ENCODE measurements around the gene IRF9. TPM values are rescaled to one million over a fixed set of nuclear protein-coding genes. Genes with fewer than 3 reads are reported as not detected.
A peak's percentile ranks its signal among the peaks of the same experiment; 100 is the strongest.

The IRF9 gene
- total and polyA plus RNA-seq, 2 of the 13 experiments (the other 11 are each of a cell fraction or from before 2014, with no cell fraction given): 14.9 to 49.7 TPM

DNA sequence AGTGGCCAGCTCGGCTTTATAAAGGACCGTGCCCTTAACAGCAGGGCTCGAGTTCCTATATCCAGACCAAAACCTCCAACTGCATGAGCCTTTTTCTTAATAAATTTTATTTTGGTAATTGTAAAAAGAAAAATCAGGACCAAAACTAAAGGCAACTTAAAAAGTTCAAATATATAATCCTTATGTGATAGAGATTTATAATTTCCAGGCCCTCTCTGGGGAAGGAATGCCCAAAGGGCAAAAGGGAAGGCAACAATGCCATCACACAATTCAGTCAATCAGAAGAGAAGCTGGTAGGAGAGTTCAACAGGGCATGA is 28.0 kb downstream of the IRF9 start:
- no peaks in the 10 kb centered on the region for H3K27me3 ChIP-seq (ENCODE audit: control insufficient read depth in 1 of 2, insufficient read depth in 2 of 2, low read length in 2 of 2)
- POLR2A ChIA-PET: interaction anchor here (0.6 to 6.4 kb wide), 39 partner anchors 10 to 1094 kb away, joined by 3 to 65 read pairs (median 6); partner anchors contain the start of genes ACIN1, C14orf119, CARMIL3 and CHMP4A
- peaks cover 26% of the 10 kb centered on the region for H3K79me2 ChIP-seq (ENCODE audit: insufficient read depth, low read length)
- intact Hi-C loops (cut with micrococcal nuclease; ENCODE audit: unreplicated experiment) (loop anchor here (2.0 kb wide), 3 partner anchors 44 to 74 kb away; partner anchors contain the start of genes DCAF11, GMPR2, NEDD8 and NRL), in situ Hi-C loops (cut with HindIII; ENCODE audit: extremely low pct_ligation_motif_present, low pct_unique_long_range_greater_than_20kb) (no loop called here)
- no peaks in the 10 kb centered on the region for H4K20me1 ChIP-seq (ENCODE audit: insufficient read depth, low read length)
- CTCF ChIA-PET (ENCODE audit: low intra/inter-chr PET ratio, low total read pairs): no interaction called here
- no peaks in the 10 kb centered on the region for H3K9me3 ChIP-seq (ENCODE audit: low read length)
- DNase-seq (ENCODE audit: low spot score): no peak
- H3K4me2 ChIP-seq (ENCODE audit: low read depth, low read length): peak overlapping the region; percentile 96
- WGBS (ENCODE audit: low lambda C conversion rate): 2% methylated on average over 3 of the region's 3 CpGs
- peaks cover 55 to 65% of the 10 kb centered on the region in 2 experiments for H3K36me3 ChIP-seq (replicated peaks in 1 of 2; ENCODE audit: control insufficient read depth in 1 of 2, insufficient read depth in 2 of 2, low read length in 2 of 2)
- no peak for FAIRE-seq
- ATAC-seq: no peak
- no peak overlapping the region for H2AFZ ChIP-seq (ENCODE audit: low read length)
- BruUV-seq (replicated peaks): no TSS peak
- H3K27ac ChIP-seq (ENCODE audit: extremely low read length, insufficient read depth, low read length): peak overlapping the region; percentile 37
- H3K4me1 ChIP-seq (ENCODE audit: insufficient read depth, low read length): peaks cover 45% of the 10 kb centered on the region
- peak overlapping the region in 2 of 3 experiments; percentile 28 to 92; a peak in 4 of 6 replicates for H3K4me3 ChIP-seq (replicated peaks in 1 of 3; ENCODE audit: insufficient read depth in 1 of 3, low read depth in 2 of 3, low read length in 3 of 3)
- peak overlapping the region; percentile 84 for H3K9ac ChIP-seq (ENCODE audit: insufficient read depth, low read depth, low read length)
- TF ChIP-seq, protein P1, sequence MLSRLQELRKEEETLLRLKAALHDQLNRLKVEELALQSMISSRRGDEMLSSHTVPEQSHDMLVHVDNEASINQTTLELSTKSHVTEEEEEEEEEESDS (CRISPR knock-in tag; IDR thresholded peaks at IDR 0.05; ENCODE audit: borderline replicate concordance): no peak
- no peak for TF ChIP-seq FOXJ3 (CRISPR knock-in tag; IDR thresholded peaks at IDR 0.05; ENCODE audit: borderline replicate concordance)
- TF ChIP-seq GPN1 (CRISPR knock-in tag; IDR thresholded peaks at IDR 0.05; ENCODE audit: borderline replicate concordance): no peak
- TF ChIP-seq FLYWCH1 (CRISPR knock-in tag; IDR thresholded peaks at IDR 0.05): peak; percentile 3; the same call in 1 of the 2 replicates
- no peak for TF ChIP-seq ZNF543 (CRISPR knock-in tag; IDR thresholded peaks at IDR 0.05)
- no peak for TF ChIP-seq ATF1 (CRISPR knock-in tag; IDR thresholded peaks at IDR 0.05)
- TF ChIP-seq MIER2 (CRISPR knock-in tag; IDR thresholded peaks at IDR 0.05): no peak
- no peak for TF ChIP-seq NR3C1 (CRISPR knock-in tag; IDR thresholded peaks at IDR 0.05)
- TF ChIP-seq, protein P2, sequence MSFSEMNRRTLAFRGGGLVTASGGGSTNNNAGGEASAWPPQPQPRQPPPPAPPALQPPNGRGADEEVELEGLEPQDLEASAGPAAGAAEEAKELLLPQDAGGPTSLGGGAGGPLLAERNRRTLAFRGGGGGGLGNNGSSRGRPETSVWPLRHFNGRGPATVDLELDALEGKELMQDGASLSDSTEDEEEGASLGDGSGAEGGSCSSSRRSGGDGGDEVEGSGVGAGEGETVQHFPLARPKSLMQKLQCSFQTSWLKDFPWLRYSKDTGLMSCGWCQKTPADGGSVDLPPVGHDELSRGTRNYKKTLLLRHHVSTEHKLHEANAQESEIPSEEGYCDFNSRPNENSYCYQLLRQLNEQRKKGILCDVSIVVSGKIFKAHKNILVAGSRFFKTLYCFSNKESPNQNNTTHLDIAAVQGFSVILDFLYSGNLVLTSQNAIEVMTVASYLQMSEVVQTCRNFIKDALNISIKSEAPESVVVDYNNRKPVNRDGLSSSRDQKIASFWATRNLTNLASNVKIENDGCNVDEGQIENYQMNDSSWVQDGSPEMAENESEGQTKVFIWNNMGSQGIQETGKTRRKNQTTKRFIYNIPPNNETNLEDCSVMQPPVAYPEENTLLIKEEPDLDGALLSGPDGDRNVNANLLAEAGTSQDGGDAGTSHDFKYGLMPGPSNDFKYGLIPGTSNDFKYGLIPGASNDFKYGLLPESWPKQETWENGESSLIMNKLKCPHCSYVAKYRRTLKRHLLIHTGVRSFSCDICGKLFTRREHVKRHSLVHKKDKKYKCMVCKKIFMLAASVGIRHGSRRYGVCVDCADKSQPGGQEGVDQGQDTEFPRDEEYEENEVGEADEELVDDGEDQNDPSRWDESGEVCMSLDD (CRISPR knock-in tag; IDR thresholded peaks at IDR 0.05; ENCODE audit: borderline replicate concordance): 0 out of 2 replicates have a peak, but pooled peaks have one; percentile 3
- no peak for TF ChIP-seq ZSCAN21 (CRISPR knock-in tag; IDR thresholded peaks at IDR 0.05; ENCODE audit: borderline replicate concordance)
- TF ChIP-seq, protein P3, sequence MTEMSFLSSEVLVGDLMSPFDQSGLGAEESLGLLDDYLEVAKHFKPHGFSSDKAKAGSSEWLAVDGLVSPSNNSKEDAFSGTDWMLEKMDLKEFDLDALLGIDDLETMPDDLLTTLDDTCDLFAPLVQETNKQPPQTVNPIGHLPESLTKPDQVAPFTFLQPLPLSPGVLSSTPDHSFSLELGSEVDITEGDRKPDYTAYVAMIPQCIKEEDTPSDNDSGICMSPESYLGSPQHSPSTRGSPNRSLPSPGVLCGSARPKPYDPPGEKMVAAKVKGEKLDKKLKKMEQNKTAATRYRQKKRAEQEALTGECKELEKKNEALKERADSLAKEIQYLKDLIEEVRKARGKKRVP (CRISPR knock-in tag; IDR thresholded peaks at IDR 0.05): 0 out of 4 replicates have a peak, but pooled peaks of 1 of the 2 experiments have one; percentile 29
- TF ChIP-seq, protein P4, sequence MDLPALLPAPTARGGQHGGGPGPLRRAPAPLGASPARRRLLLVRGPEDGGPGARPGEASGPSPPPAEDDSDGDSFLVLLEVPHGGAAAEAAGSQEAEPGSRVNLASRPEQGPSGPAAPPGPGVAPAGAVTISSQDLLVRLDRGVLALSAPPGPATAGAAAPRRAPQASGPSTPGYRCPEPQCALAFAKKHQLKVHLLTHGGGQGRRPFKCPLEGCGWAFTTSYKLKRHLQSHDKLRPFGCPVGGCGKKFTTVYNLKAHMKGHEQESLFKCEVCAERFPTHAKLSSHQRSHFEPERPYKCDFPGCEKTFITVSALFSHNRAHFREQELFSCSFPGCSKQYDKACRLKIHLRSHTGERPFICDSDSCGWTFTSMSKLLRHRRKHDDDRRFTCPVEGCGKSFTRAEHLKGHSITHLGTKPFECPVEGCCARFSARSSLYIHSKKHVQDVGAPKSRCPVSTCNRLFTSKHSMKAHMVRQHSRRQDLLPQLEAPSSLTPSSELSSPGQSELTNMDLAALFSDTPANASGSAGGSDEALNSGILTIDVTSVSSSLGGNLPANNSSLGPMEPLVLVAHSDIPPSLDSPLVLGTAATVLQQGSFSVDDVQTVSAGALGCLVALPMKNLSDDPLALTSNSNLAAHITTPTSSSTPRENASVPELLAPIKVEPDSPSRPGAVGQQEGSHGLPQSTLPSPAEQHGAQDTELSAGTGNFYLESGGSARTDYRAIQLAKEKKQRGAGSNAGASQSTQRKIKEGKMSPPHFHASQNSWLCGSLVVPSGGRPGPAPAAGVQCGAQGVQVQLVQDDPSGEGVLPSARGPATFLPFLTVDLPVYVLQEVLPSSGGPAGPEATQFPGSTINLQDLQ (CRISPR knock-in tag; IDR thresholded peaks at IDR 0.05): no peak
- TF ChIP-seq, protein P5, sequence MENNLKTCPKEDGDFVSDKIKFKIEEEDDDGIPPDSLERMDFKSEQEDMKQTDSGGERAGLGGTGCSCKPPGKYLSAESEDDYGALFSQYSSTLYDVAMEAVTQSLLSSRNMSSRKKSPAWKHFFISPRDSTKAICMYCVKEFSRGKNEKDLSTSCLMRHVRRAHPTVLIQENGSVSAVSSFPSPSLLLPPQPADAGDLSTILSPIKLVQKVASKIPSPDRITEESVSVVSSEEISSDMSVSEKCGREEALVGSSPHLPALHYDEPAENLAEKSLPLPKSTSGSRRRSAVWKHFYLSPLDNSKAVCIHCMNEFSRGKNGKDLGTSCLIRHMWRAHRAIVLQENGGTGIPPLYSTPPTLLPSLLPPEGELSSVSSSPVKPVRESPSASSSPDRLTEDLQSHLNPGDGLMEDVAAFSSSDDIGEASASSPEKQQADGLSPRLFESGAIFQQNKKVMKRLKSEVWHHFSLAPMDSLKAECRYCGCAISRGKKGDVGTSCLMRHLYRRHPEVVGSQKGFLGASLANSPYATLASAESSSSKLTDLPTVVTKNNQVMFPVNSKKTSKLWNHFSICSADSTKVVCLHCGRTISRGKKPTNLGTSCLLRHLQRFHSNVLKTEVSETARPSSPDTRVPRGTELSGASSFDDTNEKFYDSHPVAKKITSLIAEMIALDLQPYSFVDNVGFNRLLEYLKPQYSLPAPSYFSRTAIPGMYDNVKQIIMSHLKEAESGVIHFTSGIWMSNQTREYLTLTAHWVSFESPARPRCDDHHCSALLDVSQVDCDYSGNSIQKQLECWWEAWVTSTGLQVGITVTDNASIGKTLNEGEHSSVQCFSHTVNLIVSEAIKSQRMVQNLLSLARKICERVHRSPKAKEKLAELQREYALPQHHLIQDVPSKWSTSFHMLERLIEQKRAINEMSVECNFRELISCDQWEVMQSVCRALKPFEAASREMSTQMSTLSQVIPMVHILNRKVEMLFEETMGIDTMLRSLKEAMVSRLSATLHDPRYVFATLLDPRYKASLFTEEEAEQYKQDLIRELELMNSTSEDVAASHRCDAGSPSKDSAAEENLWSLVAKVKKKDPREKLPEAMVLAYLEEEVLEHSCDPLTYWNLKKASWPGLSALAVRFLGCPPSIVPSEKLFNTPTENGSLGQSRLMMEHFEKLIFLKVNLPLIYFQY (CRISPR knock-in tag; IDR thresholded peaks at IDR 0.05; ENCODE audit: borderline replicate concordance): no peak
- TF ChIP-seq ZBTB7A (CRISPR knock-in tag; IDR thresholded peaks at IDR 0.05): no peak

Measured in HepG2 (cell line).